Subcutaneous adipose tissue (tissue), 4 donors: ENCODE measurements around the gene TRIL. TPM values are rescaled to one million over a fixed set of nuclear protein-coding genes. Genes with fewer than 3 reads are reported as not detected.

Experiments used
- total RNA-seq, 4 donors: library from RNA; depleted of rRNA; stranded (reverse); fragments of >200 nt; gene quantifications; one replicate each; pipeline ENCODE4 v1.1.0, GENCODE V29; 2016
- TF ChIP-seq, protein P1 (sequence below): fragments of 450-650 bp; IDR thresholded peaks from one replicate; pipeline ENCODE4 v1.5.1; 2016; ENCODE audit warnings: low read depth, mild to moderate bottlenecking, control low read depth, antibody characterized with exemption, moderate library complexity

The TRIL gene
- total RNA-seq, 4 donors from 2014 or later, result 0.65 to 2.8 (median 0.89) TPM

DNA sequence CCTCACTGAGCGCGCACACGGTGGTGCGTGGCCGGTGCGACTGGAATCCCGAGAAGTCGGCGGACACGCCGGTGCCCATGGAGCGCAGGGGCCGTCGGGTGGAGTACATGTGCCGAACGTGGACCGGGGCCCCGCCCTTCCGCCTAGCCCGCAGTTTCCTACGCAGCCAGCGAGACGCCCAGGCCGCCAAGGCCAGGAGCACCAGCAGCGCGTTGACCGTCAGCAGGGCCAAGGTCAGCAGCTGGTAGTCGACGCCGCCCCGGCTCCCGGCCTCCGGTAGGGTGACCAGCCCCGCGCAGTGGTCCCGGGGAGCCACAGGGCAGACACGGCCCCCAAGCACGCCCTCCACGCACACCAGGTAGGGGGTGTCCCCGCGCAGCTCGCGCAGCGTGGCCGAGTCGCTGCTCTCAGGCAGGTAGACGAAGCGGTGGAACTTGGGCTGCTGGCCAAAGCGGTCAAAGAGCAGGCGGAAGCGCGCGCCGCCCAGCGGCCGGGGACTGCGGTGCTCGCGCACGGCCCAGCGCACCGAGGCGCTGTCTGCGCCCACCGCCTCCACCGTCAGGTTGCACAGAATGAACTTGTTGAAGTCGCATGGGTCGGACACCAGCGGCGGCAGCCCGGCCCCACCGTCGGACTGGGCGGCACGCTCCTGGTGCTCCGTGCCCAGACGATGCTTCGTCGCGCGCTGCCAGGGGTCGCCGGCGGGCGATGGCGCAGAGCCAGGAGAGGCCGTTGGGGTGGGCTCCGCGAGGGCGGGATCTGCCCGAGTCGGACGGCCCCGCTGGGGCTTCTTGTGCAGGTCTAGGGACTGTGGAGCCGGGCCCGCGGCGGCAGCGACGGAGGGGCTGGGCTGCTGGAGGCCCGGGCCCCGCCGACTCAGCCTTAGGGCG, 2.2 kb downstream of the TRIL start:
- TF ChIP-seq, protein P1, sequence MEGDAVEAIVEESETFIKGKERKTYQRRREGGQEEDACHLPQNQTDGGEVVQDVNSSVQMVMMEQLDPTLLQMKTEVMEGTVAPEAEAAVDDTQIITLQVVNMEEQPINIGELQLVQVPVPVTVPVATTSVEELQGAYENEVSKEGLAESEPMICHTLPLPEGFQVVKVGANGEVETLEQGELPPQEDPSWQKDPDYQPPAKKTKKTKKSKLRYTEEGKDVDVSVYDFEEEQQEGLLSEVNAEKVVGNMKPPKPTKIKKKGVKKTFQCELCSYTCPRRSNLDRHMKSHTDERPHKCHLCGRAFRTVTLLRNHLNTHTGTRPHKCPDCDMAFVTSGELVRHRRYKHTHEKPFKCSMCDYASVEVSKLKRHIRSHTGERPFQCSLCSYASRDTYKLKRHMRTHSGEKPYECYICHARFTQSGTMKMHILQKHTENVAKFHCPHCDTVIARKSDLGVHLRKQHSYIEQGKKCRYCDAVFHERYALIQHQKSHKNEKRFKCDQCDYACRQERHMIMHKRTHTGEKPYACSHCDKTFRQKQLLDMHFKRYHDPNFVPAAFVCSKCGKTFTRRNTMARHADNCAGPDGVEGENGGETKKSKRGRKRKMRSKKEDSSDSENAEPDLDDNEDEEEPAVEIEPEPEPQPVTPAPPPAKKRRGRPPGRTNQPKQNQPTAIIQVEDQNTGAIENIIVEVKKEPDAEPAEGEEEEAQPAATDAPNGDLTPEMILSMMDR, result no peak

DNA sequence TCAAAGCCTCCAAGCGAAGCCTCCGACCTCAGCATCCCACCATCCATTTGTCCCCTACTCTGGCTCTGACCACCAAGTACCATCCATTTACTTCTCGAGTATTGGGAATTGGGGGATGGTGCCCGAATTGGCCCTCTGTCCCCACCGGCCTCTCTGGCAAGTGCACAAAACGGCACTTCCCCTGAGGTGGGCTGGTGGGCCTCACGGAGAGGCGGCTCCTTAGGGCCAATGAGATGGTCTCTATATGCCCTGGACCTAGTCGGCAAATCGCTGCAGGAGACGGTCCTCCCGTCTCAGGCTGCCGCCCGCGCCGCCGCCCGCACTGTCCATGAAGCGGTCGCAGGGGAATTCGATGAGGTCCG, 2.8 kb downstream of the TRIL start:
- TF ChIP-seq, protein P1, result no peak

DNA sequence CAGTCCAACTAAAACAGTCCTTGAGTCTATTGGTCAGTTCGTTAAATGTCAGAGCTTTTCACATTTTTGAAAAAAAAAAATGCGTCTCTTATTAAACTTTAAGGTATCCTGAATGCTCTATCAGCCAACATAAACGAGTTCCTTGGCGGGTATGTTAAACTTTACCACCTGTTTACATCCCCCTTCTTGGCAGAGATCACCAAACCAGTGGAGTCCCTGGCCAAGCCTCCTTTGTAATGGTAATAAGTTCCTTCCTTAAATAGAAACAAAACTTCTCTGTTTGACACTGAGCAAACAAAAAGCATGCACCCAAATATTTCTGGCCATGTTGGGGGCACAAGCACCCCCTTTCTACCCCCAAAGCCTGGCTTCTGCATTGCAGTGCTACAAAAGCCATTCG, 3.2 kb downstream of the TRIL start:
- TF ChIP-seq, protein P1, result no peak

DNA sequence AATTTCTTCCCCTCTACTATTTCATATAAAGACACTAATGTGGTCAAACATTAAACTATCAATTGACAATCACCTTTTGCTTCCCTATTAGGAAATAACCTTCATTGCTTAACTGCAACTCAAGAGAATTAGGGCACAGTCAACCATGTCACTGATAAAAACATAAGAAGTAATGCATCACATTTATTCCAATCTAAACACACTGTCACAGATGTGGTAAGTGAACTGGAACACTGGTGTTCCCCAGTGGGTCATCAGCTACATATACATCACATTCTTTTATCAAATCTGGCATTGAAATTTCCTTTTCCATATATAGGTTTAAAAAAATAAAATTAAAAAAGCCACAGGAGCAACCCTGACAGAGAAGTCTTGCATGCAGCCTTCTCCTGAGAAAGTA, 3.7 kb downstream of the TRIL start:
- TF ChIP-seq, protein P1, result no peak

DNA sequence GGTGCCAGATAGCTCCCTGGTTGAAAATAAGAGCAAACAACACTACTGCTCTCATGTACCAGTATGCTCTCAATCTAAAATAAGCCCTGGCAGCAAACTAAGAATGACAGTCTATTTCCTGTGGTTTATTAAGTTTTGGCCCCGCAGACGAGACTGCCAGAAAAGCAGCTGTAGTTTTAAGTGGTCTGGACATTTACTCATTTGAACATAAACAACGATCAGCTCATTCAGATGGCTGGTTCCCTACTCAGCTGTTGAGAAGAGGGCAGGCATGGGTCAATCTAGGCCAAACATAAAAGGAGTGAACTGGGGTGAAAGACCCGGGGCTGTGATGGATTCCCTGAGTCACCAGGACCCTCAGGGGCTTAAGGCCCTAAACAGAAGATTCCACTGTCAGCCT, 4.5 kb downstream of the TRIL start:
- TF ChIP-seq, protein P1, result no peak

DNA sequence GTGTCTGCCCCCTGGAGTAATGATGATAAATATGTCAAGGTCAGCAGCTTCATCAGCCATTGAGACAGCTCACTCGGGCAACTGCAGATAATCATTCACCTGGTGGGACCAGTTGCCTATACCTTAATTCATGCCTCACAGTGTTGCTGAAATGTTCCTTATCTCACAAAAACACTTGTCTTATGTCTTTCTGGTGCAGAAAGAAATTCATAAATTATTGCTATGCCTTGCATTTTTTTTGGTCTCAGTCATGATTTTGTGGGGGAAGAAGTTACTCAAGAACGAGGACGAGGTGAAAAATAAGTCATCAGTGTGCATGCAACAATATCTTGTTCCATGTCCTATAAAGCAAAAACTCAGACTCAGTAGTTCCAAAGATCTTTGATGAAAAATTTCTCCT, 16.0 kb downstream of the TRIL start:
- TF ChIP-seq, protein P1, result no peak

DNA sequence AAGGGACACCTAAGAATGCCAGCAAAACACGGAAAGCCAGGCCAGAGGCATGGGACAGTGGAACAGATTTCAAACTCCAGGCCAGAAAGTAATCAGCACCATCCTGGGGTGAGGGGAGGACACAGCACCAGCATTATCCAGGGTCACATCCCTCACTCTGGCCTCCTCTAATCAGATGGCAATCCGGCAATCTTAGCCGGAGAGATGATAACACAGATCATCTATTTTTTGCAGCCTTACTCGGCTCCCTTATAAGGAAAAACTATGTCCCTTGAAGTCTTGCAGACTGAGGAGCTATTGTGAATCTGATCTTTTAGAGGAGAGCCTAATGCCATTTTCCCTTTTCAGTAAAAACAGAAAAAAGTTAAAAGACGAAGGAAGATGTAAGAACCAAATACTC, 16.5 kb downstream of the TRIL start:
- TF ChIP-seq, protein P1, result no peak
